ENCODE data around the gene NADSYN1.

Gene NADSYN1

DNA sequence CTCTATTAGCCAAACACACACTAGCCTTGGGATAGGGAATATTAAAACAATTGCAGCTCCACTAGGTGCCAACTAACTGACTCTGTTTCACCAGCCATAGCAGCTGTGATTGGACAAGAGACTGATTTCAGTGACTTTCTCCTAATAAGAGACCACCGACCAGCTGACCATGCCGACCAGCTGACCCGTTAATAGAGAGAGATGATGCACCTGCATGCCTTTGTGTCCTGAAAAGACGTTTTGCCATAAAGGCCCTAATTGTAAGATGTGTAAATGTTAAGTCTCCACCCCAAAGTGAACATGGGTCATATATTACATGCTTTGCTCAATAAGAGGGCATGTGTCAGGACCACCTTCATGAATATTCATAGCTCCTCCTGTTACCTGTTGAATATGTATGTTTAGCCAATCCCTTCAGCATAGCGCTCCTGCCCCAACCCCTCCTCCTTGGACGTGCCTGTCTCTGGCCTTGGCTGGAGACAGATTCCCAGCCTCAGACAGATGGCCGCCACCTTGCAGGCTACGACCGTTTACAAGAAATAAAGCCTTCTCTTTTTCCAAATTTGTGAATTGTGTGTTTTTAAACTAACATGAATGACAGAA, 1.3 kb upstream of the NADSYN1 start:
- DNase-seq (ENCODE audit: low spot score), result no peak

DNA sequence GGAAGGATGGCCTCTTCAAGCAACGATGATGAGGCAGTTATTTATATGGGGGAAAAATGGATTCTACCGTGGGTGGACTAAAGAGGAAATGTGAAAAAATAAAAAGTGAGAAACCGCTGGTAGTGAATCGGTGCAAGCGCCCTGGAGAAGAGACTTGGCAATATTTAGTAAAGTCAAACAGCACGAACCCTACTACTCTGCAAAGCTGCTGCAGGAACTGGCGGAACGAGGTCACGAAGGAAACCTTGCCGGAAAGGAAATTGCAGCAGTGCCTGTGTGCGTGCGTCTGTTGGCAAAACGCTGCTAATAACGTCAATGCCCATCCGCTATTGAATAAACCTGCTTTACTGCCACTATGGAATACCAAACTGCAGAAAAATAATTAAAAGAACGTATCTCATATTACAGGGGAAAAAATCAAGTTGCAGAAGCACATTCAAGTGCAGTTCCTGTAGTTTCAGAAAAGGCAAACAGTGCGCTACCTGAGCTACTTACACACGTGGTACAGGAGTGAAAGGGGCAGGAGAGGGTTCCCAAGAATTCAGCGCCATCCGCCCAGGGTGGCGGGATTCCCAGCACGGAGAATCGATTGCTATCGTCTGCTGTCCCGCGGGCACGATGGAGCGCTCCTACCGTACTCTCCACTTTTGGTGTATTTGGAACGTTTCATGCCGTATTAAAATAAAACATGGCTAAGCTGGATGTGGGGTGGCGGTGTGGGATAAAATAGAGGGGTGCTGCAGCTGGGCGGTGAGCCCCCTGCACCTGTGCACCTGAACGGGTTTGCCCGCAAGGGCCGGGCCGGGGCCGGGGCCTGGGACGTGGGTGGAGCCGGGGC, 585 bp upstream of the NADSYN1 start:
- peak; percentile 24 for DNase-seq (ENCODE audit: low spot score)

DNA sequence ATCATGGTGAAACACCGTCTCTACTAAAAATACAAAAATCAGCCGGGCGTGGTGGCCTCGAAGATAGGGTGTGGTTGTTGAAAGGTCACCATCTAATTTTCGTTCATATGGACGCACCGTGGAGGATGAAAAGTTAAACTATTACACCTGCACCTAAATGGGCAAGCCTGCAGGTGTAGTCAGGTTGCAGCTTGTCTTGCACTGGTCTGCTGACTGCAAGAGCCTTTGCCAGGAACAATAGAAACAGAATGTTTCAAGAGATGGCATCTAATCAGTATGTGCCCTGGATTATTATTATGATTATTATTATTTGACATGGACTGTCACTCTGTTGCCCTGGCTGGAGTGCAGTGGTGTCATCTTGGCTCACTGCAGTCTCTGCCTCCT, 908 bp downstream of the NADSYN1 start:
- no peak for DNase-seq (ENCODE audit: low spot score)

DNA sequence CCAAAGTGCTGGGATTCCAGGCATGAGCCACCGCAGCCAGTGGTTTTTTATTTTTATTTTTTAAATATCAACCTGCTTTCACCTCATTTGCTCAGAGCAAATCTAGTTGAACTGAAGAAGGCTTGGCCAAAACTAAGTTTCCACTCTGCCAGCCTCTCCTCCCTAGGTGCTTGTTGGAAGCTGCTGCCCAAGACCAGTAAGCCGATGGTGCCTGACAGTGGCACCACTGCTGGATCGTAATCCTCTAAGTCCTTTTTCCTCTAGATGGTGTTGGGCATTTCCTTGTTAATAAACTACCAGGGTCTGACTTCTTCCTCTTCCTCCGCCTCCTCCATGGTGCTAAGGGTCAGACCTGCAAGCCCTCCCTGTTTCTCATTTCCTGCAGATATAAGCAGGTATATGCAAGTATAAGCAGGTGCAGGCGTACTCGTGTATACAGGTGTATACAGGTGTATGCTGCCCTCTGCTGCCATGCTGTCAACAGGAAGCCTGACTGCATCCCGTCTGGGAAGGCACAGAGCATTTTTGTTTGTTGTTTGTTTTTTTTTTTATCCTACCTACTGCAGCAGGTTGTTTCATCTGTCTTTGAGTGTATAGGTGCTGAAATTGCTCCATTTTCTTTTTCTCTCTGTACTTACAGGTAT, 1.6 kb downstream of the NADSYN1 start:
- DNase-seq (ENCODE audit: low spot score), result no peak

DNA sequence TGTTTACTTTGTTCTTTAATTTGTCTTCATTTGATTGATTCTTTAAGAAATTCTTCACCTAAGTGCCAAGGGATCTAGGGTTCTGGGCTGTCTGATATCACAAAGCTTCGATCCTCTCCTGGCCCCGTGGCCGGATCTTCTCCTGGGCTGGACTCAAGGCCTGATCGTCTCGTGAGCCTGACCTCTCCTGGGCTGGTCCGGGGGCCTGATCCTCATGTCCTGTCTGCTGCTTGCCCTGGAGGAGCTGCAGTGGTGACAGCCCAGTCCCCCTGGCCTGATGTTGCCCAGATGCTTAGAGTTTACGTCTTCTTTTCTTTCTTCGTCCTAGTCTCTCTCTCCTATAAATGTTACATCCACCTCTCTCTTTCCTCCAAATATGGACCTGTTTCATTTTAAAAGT, 3.3 kb downstream of the NADSYN1 start:
- DNase-seq (ENCODE audit: low spot score), result no peak

DNA sequence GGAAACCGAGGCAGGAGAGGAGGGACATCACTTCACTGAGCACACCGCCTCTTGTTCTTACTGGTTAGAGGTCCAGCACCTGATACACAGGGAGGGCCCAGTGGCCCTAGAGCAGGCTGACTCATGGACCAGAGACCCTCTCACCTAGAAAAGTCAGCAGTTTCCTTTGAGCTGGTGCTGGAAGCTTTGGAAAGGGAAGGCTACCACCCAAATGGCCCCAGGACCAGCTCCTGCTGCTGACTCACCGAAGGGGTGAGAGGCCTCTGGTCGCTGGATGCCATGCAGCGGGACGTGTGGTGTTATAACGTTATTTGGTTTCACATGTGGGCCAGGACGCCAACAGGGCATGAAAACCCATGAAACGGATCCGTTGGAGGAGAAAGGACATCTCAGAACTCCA, 3.8 kb downstream of the NADSYN1 start:
- DNase-seq (ENCODE audit: low spot score), result no peak

DNA sequence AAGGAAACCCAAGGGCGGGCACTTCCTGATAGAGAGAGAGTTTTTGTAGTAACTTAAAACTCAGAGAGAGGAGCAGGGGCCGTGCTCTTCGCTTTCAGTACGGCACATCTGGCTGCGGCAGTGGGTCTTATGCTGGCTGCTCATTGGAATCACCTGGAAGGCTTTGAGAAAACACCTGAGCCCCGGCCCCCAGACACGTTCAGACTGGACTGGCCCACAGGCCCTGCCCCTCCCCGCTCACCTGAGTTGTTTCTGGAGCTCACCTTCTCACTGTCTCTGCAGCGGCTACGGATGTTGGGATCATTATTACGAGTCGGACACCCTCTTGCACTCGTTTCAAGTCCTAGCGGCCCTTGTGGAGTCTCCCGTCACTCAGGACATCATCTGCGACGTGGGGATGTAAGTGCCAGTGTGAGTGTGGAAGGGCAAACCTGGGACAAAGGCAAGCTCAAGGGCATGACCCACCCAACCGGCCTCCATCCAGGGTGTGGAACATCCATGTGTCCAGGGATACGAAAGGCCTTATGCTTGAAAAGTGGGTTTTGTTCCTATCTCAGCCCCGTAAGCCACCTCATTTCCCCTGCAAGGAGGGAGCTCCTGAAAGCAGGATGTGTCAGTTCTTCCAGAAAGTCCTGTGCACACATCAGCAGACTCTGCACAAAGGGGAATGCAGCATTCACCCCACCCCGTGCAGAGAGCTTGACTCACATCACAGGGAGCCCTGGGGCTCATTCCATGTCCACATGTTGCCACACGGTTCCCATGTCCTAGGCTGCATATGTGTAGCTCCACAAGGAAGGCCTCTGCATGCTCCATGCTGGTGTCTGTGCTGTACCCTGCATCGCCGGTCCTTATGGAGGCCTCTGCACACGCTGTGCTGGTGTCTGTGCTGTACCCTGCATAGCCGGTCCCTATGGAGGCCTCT, 5.4 kb downstream of the NADSYN1 start:
- DNase-seq (ENCODE audit: low spot score), result no peak

DNA sequence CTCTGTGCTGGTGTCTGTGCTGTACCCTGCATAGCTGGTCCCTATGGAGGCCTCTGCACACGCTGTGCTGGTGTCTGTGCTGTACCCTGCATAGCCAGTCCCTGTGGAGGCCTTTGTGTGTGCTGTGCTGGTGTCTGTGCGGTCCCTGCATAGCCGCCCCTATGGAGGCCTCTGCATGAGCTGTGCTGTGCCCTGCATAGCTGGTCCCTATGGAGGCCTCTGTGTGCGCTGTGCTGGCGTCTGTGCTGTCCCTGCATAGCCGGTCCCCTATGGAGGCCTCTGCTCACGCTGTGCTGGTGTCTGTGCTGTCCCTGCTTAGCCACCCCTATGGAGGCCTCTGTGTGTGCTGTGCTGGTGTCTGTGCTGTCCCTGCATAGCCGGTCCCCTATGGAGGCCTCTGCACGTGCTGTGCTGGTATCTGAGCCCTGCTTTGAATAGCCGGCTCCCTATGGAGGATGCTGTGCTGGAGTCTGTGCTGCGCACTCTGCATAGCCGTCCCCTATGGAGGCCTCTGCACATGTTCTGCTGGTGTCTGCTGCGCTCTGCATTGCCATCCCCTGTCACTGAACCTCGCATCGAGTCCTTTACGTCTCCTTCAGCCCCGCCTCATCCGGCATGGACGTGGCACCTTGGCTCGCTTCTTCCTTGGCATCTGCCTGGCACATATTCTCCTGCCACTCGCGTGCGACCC, 6.2 kb downstream of the NADSYN1 start:
- no peak for DNase-seq (ENCODE audit: low spot score)

DNA sequence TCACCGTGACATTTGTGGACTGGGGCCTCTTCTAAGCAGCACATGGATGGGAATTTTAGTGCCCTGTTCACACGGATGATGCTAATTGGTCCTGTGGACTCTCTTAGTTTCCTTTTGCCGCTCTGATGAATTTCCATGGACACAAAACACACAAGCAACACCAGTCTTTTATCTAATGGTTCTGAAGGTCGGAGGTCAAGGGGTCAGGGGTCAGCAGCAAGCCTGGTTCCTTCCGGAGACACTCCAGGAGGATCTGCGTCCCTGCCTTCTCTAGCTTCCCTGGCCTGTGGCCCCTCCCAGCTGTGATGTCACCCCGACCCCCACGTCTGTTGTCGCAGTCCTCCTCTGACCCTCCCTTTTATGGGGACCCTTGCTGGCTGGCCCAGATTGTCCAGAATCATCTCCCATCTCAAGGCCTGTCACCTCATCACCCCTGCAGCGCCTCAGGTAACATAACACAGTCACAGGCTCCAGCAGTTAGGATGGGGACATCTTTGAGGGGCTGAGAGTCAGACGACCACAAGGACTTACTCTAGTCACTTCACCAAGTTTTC, 6.8 kb downstream of the NADSYN1 start:
- no peak for DNase-seq (ENCODE audit: low spot score)

DNA sequence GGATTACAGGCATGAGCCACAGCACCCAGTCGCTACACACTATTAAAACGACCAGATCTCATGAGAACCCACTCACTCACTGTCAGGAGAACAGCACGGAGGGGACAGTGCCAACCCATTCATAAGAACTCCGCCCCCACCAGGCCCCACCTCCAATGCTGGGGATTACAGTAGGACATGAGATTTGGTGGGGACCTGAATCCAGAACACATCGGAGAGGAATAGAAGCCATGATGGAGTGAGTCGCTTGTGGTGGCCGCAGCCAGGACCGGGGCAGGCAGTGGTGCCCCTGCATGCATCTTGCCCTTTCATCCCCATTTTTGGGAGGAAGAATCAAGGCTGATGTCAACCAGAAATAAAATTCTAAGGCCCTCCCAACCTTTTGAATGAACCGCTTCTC, 8.7 kb downstream of the NADSYN1 start:
- DNase-seq (ENCODE audit: low spot score), result no peak

DNA sequence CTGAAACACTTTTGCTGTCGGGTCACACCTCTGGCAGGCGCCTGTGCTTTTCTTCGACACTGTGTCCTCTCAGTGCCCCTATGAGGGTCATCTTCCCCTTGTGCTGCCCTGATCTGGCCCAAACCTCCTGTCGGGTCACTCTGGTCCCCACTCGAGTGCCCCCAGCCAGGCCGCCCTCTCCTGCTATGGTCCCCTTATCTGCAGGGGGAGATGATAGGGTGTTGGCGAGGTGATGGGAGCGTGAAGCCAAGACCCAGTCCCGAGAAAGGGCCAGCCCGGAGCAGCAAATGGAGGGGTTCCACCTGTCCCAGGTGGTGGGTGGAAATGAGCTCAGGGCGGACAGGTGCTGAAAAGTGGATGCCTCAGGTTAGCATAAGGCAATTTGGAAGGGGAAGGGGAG, 9.7 kb downstream of the NADSYN1 start:
- no peak for DNase-seq (ENCODE audit: low spot score)

DNA sequence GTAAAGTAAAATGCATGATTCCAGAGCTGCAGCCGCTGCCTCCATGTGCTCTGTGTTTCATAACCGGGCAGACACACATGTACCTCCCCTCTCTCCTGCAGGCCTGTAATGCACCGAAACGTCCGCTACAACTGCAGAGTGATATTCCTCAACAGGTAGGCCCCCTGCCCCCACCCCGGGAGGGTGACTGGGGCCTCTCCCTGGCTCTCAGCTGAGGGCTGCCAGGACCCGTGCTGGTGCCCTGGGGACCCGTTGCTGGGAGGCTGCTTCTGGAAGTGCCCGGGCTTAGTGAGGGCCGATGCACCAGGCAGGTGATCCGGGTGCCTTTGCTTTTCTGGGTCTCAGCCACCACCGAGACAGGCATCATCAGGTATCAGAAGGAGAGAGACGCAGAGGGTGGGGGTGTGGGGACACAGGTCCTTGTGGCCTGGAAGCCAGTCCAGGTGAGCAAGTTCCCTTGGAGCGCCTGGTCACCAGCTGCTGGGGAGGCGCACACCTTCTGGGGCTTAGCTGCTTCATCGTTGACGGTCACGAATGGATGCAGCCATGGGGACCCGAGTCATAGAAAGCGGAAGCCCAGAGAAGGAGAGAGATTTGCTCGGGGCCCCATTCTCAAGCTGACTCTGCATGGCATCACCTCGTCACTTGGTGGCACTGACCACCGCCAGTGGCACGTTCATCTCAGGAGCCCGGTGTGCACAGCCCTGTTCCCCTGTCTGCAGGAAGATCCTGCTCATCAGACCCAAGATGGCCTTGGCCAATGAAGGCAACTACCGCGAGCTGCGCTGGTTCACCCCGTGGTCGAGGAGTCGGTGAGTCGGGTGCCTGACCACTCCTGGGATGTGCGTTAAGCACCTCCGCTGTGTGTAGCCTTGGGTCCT, 10.6 kb downstream of the NADSYN1 start:
- DNase-seq (ENCODE audit: low spot score), result no peak

DNA sequence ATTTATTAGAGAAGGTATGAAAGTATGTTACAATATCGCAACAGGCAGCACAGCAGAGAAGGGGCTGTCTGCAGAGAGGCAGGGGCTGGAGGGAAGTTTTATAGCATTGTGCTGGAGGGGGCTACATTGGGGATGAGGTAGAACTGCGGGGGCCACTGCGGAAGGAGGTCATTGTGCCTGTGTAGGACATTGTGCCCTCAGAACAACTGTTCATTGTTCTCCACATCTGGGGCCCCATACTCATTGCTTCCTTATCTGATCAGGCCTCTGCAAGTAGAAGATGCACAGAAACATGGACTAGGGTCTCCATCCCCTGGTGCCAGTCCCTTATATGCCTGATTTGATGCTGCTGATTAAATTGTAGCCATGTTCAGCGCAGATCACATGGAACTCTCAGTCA, 12.1 kb downstream of the NADSYN1 start:
- DNase-seq (ENCODE audit: low spot score), result no peak

DNA sequence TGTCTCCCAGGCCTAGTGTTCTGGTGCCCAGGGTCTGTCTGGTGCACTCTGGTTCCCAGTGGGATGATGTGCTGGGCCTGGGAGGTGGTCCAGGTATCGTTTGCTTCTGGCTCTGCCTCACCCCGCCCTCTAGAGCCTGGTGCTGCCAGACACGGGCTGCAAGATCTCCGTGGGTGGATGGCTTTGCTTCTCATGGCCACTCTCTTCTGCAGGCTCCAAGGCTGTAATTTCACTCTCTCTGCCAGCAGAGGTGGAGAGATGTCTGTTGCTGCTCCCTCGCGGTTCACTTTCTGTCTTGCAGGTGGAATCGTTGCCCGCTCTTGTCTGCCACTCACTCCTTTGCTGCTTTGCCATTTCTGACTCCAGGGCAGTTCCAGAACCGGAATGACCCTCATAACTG, 13.4 kb downstream of the NADSYN1 start:
- DNase-seq (ENCODE audit: low spot score), result no peak

DNA sequence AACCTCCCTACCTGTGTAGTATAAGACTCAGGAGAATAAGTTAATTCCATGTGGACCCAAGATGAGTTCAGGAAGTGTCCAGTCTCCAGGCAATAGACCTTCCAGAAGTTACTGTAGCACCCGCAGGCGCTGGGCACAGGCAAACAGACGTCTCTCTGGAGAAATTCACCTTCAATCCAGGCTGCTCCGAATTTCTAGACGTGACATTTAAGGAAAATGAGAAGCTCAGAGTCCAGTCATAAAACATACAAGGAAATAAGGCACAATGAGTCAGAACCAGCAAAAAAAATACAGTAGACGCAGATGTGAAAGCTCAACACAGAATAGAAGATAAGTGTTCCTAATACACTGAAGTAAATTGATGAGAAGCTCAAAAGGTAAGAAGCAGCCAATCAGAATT, 14.2 kb downstream of the NADSYN1 start:
- no peak for DNase-seq (ENCODE audit: low spot score)

DNA sequence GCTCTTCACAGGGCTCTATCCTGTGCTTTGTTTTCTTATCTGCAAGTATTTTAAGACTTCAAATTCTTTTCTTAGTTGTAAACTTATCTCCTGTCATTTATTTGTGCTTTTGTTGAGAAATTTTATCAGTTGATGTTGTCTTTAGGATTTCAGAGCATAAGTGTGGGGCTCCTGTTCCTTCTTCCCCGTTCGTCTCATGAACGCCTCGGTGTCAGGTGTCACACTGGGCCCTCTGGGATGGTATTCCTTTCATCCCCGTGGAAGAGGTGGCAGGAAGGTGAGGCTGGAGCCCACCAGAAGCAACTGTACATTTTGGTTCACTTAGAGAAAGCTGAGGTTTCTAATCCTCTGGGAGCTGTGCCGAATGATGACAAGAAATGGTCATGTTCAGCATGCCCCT, 17.9 kb downstream of the NADSYN1 start:
- no peak for DNase-seq (ENCODE audit: low spot score)

DNA sequence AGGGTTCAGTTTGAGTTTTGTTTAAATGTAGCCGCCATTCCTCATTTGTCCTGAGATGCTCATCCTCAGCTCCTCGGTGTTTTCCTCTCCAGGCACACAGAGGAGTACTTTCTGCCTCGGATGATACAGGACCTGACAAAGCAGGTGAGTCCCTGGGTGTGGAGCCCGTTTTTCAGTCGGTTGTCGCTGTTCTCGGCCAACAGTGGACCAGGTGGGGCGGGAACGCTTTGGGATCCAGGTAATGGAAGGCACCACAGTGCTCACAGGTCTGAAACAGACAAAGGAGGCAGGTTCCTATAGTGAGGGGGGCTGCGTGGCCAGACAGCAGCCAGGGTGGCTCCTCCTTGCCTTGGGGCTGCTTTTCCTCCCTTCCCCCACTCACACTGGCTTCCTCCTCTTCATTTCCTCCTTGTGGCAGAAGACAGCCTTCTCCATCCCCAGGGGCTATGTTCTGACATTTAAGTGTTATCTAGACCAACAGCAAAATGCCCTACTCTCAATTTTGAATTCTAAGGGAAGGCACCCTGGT, 19.4 kb downstream of the NADSYN1 start:
- no peak for DNase-seq (ENCODE audit: low spot score)

DNA sequence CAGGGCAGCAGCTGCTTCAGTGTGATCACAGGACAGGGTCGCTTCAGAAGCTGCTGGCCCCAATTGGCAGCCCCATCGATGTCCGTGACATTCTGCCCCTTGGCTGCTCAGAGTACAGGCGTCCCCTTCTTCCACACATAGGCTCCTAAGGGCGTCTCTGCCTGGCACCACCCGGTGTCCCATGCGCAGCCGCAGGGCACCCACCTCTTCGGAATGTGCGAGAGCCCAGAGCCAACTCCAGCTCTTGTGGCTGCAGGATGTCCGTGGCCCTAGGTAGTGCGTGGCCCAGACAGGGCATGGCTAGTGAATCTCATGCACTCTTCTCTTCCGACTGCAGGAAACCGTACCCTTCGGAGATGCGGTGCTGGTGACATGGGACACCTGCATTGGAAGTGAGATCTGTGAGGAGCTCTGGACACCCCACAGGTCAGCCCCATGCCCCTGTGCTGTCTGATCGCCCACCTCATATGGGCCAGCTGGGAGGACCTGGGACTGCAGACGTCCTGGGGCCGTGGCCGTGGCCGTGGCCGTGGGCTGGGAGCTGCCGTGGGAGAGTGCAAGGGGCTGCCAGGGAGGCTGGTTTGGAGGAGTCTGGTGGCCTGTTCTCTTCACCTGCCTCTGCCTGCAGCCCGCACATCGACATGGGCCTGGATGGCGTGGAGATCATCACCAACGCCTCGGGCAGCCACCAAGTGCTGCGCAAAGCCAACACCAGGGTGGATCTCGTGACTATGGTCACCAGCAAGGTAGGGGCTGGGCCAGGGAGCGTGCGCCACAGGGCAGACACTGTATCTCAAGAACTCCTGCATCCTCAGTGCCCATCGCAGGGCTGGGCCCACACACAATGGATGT, 20.2 kb downstream of the NADSYN1 start:
- DNase-seq (ENCODE audit: low spot score), result no peak

DNA sequence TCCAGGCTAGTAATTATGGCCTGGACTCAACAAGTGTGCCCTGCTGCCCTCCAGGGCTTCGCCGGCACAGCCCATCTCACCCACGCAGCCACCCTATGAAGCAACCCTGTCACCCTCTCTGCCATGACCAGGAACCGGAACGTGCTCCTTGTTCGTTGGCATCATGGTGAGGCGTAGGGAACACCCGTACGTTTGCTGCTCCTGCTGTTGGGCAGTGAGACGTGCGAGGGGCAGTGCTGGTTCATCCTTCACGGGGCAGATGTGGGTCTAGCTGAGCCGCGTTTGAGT, 20.7 kb downstream of the NADSYN1 start:
- DNase-seq (ENCODE audit: low spot score), result no peak
